Islet of Langerhans (tissue), 1 donor: ENCODE measurements around the gene XPNPEP3.
A peak's percentile ranks its signal among the peaks of the same experiment; 100 is the strongest.
"Not testable (repeated sequence)": the region's sequence is repeated elsewhere in the genome, so short reads cannot be mapped to it uniquely, and the experiment has no call there.

ENCODE experiments used
- FAIRE-seq: peaks from one replicate; lab custom pipeline; 2011; peaks lifted over from hg19 to GRCh38; lab: Jason Lieb, UNC

XPNPEP3 gene

DNA sequence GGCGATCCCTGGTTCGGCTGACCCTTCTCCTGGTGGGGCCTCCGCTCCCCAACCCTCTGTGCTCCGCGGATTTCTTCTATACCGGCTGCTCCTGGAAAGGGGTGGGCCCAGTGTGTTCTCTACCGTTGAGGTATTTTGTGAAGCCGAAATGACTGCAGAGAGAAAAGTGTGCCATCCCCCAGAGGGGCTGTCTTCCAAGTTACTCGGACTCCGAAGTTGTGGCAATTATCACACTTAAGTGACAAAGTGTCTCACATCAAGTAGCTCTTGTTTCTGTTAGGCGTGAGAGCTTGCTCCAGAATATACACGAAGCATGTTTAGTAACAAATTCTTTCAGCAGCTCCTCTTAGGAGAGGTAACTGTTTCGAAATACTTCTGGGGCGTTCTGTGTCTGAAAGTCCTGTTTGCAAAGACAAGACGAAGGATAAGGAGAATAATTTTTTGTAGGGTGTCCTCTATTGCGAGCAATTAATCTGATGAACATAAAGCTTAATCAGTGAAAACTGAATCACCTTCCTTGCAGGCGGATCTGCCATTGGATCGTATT lies 434 bp downstream of the XPNPEP3 start:
- FAIRE-seq = no peak

DNA sequence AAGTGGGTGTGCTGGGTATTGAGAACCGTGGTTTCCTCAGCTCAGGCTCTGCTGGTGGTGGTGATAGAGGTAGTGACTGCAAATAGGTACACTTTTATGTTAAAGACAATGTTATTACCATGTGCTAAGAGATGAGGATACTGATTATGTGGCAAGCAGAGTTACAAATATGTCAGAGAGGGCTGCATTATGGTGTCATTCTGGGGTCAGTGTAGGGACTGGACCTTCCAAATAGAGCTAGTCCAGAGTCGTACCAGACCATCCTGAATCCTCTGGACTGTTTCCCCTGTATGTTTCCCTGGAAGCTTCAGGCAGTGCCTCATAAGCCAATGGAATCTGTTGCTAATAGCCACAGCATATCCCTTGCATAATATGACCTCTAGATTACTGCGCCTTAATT lies 5.1 kb downstream of the XPNPEP3 start, which contains the start of gene DNAJB7:
Gene DNAJB7, minus strand, starts transcription at position 101 of the 400 bp plus-strand sequence. CDS start 119 bp downstream, outside the sequence.
- no peak for FAIRE-seq

DNA sequence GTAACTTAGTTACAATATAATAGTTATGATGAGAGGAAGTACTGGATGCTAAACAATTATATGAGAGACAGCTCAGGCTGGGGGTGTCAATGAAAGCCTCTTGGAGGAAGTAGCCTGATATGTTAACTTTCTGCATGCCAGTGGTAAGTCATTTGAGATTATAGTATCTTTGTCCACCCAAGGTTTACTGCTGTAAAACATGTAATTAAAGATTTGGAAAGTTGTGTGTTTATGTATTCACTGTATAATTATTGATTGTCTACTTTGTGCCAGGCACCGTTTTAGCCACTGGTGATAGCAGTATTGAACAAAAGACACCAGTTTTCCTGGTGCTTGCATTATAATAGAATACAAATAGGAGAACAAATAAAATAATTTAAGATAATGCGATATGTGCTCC lies 5.6 kb downstream of the XPNPEP3 start:
- FAIRE-seq = no peak

DNA sequence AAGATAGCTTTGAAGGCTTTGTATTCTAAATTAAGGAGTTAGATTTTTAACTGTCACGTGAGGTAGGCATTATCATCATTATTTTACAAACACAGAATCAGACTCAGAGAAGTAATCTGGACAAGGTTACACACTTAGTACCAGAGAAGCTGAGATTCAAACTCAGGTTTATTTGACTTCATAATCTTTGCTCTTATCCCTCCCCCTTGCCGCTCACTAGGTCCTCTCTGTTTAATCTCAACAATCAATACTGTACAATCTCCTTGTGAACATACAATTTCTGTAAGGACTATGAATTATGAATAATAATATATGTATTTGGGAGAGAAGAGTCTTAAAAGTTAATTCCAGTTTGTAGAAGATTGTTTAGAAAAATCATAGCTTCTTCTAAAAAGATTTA lies 10.2 kb downstream of the XPNPEP3 start:
- FAIRE-seq = no peak

DNA sequence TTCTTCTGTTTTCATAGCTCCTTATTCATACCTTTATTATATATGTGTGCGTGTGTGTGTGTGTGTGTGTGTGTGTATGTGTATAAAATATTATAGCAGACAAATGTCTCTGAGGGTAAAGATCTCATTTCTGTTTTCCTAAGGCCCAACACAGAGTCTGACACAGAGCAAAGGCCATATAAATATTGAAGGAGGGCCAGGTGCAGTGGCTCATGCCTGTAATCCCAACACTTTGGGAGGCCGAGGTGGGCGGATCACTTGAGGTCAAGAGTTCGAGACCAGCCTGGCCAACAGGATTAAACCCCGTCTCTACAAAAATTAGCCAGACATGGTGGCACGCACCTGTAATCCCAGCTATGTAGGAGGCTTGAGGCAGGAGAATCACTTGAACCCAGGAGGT lies 11.4 kb downstream of the XPNPEP3 start:
- FAIRE-seq = not testable (repeated sequence)

DNA sequence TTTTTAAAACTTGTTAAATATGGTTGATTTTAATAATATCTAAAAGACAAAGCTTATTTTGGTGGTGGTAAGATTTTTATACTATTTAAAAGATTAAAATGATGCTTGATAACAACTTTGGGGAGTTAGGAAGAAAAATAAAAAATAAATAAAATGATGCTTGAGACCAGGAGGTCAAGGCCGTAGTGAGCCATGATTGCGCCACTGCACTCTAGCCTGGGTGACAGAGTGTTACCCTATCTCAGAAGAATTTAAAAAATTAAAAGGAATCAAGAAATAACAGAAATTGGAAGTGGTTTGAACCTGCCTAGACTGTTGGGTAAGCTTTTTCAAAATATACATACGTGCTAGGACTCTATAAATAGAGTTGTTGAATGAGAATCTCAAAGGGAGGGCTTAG lies 17.1 kb downstream of the XPNPEP3 start:
- FAIRE-seq = no peak

DNA sequence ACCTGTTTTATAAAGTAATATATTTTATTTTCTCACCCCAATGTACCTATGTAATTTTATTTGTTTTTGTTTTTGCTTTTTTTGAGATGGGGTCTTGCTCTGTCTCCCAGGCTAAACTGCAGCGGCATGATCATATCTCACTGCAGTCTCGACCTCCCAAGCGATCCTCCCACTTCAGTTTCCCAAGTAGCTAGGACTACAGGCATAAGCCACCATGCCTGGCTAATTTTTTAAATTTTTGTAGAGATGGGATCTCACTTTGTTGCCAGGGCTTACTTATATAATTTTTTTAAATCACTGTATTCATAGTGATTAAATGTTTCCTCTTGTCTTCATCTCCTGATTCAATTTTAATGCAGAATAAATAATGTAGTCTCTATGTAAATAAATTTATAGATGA lies 18.2 kb downstream of the XPNPEP3 start:
- FAIRE-seq = no peak

DNA sequence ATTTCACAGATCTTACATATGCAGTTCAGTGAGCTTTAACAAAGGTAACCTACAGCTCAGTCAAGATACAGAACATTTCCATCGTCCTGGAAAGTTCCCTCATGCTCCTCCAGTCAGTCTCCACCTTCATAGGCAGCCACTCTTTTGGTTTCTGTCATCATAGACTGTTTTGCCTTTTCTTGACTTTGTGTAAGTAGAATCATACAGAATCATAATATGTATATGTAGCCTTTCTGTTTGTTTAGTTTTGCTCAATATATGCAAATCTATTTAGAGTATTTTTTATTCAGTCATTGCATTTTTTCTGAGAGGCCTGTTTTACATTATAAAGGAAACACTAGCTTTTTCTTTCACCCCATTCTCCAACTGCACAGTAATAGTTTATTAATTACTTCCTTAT lies 20.0 kb downstream of the XPNPEP3 start:
- no peak for FAIRE-seq

DNA sequence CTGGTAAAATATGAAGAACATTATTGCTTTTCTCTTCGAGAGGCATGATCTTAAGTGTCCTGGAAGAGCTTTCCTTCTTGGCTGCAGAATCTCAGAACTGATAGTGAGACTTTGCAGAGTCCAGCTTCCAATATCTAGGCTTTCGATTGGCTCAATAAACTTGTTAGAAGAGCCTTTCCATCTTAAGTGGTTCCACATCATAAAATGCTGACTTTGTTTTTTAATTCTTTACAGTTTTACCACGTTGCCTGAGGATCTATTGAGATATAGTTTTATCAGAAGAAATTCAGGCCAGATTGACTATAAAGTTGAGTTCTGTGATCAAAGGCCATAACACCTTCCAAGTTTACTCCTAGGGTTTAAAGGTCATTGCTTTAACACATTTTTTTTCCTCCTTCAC lies 20.5 kb downstream of the XPNPEP3 start:
- no peak for FAIRE-seq

DNA sequence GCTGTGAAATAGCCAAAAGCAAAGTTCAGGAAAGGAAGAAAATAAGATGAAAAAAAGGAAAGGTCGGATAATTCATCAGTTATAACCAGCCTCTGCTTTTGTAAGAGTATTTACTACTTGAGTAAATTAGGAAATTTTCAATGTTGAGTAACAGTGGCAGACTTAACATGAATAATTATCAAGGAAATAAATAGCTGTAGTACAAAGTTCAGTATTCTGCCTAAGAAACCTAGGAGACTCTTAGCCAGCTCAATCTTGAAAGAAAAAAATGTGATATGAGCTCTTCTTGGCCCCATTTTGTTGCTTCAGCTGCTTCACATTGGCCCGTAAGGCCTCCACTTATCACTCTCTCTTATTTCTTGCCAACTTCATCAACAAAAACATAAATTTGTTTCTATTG lies 22.0 kb downstream of the XPNPEP3 start:
- no peak for FAIRE-seq

DNA sequence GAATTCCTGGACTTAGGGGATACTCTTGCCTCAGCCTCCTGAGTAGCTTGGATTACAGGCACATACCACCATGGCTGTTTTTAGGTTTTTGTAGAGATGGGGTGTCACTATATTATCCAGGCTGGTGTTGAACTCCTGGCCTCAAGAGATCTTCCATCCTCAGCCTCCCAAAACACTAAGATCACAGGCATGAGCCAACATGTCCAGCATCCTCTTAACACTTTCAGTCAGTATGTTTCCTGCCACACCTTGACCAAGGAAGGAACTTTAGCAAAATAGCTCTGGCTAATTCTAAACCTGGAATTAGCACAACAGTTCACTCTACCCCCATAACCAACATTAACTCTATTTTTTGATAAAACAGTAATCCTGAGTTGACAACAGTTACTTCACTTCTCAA lies 32.2 kb downstream of the XPNPEP3 start:
- FAIRE-seq = no peak

DNA sequence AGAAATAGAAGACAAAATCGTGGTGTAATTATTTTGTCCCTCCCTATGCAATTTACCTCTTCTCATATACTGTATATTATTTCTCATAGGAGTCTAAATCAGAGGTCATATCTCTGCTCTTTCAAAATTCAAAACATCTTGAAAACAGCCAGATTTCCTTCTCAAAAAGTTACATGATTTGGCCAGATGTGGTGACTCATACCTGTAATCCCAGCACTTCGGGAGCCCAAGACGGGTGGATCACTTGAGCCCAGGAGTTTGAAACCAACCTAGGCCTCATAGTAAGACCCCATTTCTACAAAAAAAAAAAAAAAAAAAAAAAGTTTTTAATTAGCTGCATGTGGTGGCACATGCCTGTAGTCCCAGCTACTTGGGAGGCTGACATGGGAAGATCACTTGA lies 33.9 kb downstream of the XPNPEP3 start:
- FAIRE-seq = no peak

DNA sequence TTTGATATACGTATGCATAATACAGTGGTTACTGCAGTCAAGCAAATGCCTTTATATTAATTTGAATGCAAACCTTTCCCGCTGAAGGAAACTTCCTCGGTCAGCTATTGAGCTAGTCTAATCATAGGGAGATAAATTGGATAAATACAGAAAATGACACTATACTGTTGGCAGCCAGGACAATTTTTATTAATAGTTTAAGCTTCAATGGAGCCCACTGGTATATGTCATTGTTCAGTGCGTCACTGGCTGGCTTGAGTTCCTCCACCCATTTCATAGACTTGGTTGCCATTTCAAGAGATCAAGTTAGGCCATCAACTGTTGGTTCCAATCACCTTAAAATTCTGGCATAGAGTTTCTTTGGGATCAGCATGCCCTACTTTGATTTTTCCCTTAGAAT lies 37.5 kb downstream of the XPNPEP3 start:
- FAIRE-seq = no peak

DNA sequence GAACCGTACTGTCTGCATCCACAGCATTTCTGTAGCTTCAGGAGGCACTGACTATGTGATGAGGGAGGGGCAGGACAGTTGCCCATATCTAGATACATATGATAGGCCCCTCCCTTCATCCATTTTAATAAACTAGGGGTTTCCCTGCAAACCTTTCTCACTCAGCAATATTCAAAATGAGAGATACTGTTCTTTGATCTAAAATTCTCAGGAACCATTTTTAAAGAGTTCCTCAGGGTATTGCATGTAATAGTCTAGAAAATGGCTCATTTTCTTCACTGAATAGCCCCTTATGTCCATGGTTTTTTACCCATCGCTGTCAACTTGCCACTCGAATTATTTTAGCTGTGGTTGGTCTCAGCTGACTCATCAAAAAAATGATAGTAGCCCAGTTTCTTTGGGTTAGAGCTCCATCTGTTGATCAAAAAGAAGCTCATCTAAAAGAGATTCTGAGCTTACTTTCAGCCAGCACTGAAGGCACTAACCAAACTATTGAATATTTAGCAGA lies 42.0 kb downstream of the XPNPEP3 start:
- peak; percentile 94 for FAIRE-seq

DNA sequence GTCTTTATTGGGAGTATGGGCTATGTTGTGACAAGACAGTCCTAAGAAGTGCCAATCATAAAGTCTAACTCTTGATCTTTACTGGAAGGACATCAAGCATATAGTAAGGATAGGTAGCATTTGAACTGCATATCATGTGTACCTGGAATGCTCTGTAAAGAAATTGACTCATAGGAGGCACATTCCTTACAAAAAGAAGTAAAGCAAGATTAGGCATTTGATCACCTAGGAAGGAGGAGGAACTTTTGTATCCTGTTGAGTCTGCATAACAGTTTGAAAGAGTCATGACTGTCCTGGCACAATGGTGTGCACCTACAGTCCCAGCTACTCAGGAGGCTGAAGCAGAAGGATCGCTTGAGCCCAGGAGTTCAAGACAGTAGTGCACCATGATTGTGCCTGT lies 47.2 kb downstream of the XPNPEP3 start:
- no peak for FAIRE-seq

DNA sequence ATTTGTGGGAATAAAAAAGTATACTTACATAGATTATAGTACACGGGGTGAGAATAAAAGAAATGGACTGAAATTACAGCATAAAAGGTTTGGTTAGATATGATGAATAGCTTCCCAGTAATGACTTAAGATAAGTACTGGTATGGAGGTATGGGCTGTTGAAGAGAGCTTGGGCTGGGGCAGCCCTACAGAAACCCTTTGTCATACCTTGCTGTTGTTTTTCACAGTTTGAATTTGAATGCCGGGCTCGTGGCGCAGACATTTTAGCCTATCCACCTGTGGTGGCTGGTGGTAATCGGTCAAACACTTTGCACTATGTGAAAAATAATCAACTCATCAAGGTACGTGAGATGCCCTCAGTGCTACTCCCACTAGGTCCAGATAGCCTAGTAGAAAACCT lies 51.9 kb downstream of the XPNPEP3 start:
- no peak for FAIRE-seq

DNA sequence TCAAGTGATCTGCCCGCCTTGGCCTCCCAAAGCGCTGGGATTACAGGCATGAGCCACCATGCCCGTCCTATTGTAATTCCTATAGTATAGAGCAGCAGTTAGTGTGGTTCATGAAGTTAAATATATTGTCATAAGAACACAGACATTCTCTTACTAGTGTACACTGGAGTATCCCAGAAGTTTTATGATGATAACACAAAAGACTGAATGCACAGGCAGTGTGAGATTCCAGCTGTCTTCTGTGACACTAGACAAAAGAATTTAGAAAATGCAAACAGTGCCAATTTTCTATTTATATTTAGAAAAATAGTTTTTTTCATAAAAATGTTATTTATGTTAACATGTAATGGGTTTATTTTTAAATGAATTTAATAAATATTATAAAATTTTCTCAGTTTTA lies 54.8 kb downstream of the XPNPEP3 start:
- no peak for FAIRE-seq

DNA sequence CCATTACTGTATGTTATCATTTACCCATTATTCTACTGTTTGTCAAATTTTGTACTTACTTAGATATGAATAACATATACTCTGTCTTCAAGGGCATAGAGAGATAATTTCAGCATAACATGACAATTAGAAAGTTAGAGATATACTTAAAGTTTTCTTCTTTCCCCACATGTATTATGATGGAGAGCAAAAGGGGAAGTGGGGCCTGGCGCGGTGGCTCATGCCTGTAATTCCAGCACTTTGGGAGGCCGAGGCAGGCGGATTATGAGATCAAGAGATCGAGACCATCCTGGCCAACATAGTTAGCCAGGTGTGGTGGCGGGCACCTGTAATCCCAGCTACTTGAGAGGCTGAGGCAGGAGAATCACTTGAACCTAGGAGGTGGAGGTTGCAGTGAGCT lies 56.0 kb downstream of the XPNPEP3 start:
- FAIRE-seq = not testable (repeated sequence)

DNA sequence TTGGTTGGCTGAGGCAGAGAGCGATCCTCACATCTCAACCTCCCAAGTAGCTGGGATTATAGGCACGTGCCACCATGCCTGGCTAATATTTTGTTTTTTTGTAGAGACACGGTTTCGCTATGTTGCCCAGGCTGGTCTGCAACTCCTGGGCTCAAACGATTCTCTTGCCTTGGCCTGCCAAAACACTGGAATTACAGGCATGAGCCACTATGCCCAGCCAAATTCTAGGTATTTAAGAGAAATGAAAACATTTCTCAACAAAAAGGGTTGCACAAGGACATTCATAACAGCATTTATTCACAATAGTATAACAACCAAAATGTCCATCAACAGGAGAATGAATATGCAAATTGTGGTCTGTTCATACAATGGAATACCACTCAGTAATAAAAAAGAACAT lies 62.5 kb downstream of the XPNPEP3 start:
- no peak for FAIRE-seq

DNA sequence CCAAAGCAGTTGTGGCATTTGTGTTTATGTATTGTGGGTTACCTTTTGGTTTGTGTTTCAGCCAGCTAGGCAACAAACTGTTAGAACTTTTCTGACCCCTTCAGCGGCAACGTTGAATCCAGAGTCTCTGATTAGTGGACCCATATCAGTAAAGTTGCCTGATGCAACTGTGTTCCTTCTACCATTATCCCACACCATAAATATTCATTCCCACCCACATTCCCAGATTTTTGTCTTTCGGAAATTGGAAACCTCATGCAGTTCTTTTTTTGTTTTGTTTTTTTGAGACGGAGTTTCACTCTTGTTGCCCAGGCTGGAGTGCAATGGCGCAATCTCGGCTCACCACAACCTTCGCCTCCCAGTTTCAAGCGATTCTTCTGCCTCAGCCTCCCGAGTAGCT lies 63.6 kb downstream of the XPNPEP3 start:
- FAIRE-seq = no peak

DNA sequence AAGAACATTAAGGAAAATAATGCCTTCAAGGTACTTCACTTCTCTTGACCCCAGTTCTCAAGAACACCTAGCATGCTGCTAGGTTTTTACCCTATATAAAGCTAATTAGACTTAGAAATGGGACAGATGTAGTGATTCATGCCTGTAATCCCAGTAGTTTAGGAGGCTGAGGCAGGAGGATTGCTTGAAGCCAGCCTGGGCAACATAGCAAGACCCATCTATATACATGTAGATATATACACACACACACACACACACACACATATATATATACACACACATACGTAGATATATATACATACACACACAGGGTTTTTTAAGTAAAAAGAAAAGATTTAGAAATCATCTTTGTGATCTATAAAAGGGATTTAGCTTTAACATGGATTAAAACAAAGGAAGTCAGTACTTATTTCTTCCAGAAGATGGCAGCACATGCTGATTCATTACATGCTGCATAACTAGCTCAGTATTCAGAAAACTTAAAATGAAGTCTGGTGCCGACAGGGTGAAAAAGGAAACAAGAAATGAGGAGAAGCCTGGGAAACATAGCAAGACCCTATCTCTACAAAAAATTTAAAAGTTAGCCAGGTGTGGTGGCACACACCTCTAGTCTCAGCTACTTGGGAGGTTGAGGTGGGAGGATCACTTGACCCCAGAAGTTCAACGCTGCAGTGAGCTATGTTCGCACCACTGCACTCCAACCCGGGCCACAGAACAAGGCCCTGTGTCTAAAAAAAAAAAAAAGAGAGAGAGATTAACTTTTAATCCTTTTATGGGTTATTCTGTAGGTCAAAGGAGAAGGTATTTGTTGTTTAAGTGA lies 65.7 kb downstream of the XPNPEP3 start:
- FAIRE-seq = peak; percentile 99

DNA sequence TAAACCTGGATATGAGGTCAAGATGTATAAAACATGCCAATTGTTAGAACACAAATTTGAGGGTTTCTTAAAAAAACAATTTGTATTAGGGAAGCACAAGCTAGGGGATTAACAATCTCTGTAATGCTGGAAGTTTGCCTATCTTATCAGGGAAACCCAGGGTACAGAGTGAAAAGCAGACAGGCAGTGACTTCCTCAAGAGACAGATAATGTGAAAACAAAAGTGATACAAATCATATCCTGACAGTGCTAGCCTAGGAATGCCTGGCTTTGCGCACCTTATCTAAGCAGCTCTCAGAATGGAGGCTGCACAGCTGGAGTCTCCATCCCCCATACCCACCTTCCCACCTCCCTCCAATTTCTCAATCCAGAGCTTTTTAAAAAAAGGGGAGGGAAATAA lies 71.7 kb downstream of the XPNPEP3 start:
- FAIRE-seq = no peak

DNA sequence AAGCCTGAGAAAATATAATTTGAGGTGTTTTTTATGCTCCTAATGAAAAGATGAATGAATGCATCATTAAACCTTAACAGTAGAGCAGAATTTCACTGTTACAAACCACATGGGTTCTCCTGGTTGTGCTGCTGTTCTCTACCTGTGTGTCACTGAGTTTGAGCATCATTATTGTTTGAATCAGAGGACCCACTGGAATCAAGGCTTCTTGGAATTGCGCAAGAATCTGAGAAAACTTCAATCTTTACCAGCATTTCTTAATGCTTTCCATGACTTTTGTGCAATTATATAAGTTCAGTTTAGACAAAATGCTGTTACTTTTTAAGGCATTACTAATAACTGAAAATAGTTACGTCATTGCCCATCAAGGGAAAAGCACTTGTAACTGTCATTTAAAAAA lies 75.4 kb downstream of the XPNPEP3 start:
- no peak for FAIRE-seq

DNA sequence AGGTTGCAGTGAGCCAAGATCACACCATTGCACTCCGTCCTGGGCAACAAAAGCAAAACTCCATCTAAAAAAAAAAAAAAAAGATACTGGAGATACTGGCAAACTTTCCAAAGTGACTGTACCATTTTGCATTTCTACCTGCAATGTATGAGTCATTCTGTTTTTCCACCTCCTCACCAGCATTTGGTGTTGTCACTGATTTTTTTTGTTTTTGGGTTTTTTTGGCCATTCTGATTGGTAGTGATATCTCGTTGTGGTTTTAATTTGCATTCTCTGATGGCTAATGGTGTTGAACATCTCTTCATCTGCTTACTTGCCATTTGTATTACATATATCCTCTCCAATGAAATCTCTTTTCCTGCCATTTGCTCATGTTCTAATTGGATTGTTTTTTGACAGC lies 82.3 kb downstream of the XPNPEP3 start:
- no peak for FAIRE-seq
